Nucleus accumbens (tissue), 56 donors: Measurements from ENCODE around the gene DIPK1B.

Experiments
- DNase-seq, 56 donors: peaks; one replicate each; lab custom pipeline; 2025; lab: John Stamatoyannopoulos, UW

The DIPK1B gene

DNA sequence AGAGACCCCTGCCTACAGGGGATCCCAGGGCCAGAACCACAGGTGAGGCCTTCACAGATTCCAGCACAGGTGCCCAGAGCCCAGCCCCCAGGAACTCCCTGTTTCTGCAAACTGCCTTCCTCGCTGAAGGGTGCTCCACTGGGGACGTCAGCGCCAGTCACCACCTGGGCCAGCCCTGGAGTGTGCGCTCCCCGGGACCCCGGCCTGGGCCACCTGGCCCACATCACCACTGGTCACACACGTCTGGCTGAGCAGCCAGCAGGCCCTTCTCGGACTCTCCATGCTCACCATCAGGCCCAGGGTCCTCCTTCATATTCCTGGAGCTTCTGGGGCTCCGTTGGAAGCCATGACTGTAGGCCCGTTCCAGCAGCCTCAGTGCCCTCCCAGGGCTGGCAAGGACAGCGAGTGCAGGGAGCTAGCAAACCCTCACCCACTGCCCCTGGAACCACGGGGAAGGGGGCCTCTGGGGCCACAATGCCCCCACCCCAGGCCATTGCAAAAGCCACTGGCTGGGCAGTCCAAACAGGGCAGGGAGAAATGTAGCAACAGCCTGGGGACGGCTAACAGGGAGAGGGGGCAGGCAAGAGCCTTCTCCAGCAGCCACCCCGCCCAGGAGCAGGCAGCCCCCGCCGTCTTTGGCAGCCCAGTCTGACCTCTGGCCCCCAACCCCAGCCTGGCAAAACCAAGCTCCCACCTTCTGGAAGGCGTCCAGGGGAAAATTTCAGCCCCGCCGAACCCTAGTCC lies 26.4 kb upstream of the DIPK1B start:
- no peak for DNase-seq

DNA sequence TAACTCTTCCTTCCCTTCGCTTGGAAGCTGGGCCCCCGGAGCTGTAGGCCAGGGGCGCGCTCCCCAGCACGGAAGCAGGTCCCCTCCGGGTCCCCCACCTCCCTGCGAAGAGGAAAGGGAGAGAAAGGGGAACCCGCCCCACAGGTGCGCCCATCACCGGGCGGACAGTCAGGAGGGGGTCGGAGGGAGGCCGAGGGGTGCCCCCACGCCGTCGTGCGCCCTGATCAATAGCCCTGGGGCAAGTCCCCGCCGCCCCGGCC lies 25.9 kb upstream of the DIPK1B start:
- no peak for DNase-seq

DNA sequence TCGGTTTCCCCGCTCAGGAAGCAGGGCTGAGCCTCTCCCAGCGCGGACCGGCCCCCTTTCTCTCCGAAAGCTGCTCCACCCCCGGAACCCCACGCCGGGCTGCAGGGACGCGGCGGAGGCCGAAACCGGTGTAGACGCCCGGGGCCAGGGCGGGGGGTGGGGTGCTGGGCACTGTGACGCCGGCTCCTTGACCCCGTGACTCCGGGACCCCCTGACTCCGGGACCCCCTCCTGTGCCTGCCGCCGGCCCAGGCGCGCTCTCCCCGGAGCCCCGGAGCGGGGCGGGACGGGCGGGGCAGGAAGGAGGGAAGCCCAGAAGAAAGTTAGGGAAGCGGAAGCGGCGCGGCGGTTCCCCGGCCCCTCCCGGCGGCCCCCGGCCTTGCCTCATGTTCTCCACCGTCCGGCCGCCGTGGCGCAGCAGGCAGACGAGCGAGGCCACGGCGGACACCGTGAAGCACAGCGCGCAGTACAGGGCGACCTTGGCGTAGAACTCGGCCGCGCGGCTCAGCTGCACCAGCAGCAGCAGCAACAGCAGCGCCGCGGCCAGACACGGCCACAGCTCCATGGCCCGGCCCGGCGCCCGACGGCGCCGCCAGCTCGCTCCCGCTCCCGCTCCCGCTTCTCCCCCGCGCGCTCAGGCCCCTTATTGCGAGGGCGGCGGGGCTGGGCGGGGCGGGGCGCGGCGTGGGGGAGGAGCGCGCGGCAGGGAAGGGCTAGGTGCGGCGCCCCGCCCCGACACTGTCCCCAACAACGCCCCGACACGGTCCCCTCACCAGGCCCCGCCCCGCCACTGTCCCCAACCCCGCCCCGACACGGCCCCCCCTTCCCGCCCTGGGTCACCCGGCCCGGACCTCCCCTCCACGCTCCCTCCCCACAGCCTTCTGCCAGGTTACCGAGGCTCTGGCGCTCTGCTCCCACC lies 25.3 kb upstream of the DIPK1B start, which contains the start of gene AGPAT2:
TSS of gene AGPAT2 (minus strand) at position 664 of the 918 bp plus-strand sequence. CDS start at position 564, 100 bp downstream.
- DNase-seq = peak in 16 of 56 donors; percentile 11 to 57 (median 29)

DNA sequence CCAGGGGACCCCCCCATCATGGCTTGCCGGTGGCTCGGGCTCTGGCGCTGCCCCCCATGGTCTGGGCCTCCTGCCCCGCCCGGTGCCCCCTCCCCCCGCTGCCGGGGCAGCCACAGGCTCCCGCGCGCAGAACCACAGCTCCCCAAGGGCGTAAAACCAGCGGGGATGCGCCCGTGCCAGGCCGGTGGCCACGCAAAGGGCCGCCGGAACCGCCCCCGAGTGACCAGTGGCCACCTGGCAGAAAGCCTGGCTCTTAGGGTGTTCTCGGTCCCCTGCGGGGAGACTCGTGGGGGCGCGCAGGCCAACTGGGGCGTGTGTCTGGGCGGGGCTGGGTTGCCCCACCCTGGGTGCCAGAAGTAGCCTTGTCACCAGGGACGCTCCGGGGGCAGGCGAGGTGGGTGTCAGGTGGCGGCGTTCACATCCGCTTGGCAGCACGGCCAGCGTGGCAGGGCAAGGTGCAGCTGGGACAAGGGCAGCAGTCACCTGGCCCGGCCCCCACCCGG lies 24.6 kb upstream of the DIPK1B start:
- no peak for DNase-seq

DNA sequence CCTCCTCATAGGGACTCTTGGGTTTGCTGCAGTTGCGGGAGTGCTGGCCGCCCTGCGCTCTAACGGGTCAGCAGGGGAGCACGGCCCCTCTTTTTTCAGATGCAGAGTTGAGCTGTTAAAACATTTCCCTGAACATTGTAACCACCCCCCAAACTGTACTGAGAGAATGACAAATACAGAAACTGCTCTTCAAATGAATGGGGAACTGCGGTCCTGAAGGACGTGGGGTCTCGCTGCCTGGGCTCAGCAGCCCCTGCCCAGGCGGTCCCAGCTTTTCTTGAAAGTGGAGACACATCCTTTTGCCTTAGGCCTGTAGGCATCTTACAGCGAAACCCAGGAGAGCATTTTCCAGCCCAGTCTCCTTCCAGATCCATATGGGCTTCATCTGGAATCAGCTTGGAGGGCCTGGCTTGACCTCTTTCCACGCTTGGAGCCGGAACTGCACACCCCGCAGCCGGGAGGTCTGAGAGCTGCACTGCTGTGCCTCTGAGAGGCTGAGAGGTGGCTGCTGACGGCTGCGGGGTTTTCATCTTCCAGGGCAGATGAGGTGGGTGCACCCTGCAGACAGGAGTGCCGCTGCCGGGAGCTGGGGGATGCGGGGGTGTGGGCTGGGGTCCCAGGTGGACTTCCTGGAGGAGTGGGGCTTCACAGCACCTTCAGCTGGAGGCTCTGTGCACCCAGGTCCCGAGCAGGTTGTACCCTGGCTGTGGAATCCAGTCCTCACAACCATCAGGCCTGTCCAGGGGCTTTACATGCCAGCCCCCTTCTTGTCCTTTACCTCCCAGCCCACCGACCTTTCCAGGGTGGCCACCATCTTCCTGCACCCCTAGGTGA lies 23.9 kb upstream of the DIPK1B start:
- DNase-seq = no peak

DNA sequence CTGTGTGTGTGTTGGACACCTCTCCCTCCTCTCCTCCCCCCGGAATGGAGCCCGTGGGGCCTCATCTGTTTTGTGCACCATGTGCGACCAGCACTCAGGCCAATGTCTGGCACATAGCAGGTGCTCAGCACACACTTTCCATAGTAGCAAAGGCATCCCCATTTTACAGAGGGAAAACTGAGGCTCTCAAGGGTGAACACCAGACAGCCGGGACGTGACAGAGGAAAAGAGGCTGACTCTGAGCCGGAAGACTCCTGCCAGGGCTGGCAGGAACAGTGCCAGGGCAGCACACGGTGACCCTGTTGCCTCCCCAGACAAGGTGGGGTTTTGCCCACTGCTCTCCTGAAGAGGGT lies 23.3 kb upstream of the DIPK1B start:
- DNase-seq = no peak

DNA sequence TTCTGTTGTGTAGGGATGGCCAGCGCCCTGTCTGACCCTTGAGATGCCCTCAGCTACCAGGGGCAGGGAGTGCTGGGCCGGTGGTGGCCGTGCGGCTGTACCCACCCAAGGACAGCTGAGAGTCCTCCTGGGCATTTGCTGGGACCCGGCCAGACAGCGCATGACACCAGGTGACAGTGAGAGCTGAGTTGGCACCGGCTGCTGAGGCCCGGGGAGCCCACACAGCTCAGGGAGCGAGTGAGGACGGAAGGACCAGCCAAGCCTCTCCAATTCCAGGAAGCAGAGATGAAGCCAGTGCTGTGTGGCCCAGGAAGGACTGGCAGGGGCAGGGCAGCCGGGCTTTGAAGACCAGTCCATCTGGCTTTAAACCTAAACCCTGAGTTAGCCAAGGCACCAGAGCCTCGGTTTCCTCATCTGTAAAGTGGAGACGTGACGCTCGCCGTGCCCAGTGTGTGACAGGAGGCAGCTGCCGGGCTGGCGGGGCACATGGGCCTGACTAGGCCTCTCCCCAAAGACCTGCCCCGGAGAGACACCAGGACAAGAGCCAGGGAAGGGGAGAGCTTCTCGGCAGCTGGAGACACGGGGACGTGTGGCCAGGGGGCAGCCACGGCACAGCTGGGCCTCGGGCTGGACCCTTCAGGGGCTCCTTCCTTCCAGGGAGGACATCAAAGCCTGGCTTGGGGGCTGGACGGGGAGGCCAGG lies 22.1 kb upstream of the DIPK1B start:
- DNase-seq = no peak

DNA sequence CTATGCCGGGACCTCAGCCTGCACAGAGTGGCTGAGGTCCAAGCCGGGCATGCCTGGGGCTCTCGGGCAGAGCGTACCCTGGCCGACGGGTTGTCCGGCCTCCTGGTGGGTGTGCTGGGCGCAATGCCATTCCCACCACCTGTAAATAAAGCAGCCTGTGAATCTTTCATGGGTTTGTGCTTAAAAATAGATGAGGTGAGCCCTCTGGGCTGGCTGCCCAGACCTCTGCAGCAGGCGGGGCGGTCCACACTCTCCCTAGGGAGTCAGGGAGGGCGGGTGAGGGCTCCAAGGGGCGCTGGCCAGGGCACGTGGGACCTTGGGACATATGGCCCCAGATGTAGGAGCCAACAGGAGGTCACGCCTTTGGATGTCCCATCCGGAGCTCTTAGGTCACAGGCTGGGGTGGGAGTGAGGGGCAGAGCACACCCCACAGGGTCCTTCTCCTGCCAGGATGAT lies 21.5 kb upstream of the DIPK1B start:
- DNase-seq = no peak

DNA sequence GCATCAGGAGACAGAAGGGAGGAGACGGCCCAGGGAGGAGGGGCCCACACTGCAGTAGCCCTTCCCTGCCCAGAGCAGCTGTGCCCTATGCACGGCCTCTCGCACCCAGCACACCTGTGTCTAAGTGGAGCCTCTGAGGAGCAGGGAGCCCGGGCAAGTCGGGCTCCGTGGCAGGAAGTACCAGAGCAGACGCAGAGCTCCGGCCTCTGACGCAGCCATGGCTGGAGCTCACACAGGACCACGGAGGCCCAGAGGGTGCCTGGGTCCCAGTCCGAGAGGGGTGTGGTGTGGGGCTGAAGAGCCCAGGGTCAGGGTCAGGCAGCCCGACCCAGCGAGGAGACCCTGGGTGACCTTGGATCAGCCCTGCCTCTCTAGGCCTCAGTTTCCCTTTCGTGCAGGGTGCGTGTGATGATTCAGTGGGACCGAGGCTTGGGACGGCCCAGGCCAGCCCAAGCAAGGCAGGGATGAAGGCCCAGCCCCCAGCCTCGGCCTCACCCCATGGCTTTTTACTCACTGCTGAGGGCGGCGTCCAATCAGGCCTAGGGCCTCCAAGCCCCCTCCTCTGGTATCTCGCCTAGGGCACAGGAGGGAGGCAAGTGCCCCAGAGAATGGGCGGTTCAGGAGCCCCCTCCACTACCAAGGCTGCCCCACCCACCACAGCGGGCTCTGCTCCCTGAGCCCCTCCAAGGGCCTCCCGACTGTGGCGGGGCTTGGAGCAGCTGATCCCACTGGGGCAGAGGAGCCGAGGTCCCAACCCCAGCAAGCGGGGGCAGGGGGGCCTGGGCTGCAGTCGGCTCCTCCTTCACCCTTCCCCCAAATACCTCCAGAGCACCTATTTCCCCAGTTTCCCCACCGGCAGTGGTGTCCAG lies 20.8 kb upstream of the DIPK1B start:
- no peak for DNase-seq

DNA sequence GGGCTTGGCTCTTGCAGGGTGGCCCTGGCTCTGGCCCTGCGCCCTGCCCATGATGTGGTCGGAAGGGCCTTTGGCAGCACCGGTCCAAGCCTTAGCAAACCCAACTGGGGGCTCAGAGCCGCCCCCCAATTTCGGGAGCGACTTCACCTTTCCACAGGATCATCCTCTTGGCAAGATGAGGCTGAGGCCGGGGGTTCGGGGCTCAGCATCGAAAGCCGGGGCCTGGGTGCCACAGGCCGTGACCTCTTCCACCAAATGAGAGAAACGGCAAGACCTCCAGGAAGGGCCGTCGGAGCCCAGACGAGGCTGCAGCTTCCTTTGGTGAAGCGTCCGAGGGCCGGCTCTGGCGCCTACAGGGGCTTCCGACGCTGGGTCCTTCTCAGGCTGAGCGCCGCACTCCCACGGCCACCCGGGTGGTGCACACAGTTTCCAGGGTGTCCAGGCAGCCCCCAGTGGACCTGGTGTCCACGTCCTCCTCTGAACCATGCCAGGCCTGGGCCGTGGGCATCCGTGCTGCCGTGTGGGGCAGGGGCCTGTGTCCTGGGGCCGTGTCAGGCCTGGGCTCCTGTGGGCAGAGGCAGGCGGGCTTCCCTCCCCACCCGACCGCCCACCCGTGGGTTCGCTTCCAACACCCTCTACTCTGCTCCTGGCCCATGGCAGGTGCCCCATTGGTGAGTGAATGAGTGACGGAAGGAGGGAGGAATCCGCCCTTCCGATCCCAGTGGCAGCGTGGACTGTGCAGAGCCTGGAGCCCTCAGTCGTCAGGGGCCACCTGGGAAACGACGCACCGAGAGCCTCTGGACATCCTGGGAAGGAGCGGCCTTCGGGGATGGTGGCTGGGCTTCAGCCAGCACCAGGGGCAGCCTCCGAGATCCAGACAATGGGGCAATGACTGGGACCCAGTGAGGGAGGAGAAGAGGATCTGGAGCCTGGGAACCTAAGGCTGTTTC lies 19.9 kb upstream of the DIPK1B start:
- no peak for DNase-seq

DNA sequence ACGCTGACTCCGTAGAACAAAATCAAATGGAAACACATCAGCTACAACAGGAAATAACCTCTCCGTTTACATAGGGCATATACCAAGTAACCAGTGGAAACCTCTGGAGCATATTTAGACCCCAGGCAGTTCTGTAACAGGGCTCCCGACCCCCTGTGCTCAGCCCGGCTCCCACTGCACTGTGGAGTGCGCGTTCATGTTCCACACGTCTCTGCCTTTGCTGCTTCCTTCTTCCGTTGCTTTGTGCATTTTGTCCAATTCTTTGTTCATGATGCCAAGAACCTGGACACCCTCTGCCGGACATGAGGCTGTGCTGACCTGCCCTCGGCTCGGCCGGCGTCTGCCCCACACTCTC lies 19.3 kb upstream of the DIPK1B start:
- DNase-seq = no peak

DNA sequence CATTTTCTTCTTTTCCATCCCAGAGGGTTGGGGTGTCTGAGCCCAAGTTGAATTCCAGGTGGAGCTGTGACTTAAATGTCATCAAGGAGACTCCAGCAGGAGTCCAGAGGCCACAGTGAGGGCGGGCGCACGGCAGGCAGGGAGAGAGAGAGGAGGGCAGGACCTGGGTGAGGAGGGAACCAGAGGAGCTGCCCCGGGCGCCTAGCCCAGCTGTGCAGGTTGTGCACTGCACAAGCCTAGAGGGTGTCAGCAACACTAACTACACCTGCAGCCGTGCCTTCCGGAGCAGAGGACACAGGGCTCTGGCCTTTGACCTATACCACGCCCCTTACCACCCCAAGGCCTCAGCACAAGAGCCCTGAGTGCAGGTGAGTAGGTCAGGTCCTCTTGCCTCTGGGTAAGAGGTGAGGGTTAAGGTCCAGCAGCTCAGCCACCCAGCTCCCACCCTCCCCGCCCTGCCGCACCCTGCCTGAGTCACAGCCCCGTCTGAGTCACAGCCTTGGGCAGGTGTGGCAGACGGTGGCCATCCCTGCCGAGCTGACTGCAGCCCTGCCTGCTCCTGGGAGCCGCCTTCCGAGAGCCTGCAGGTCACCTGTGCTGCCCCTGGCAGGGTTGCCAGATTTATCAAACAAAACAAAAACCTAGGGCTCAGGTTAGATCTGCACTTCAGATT lies 18.7 kb upstream of the DIPK1B start:
- peak in 2 of 56 donors; percentile 10 to 31 for DNase-seq

DNA sequence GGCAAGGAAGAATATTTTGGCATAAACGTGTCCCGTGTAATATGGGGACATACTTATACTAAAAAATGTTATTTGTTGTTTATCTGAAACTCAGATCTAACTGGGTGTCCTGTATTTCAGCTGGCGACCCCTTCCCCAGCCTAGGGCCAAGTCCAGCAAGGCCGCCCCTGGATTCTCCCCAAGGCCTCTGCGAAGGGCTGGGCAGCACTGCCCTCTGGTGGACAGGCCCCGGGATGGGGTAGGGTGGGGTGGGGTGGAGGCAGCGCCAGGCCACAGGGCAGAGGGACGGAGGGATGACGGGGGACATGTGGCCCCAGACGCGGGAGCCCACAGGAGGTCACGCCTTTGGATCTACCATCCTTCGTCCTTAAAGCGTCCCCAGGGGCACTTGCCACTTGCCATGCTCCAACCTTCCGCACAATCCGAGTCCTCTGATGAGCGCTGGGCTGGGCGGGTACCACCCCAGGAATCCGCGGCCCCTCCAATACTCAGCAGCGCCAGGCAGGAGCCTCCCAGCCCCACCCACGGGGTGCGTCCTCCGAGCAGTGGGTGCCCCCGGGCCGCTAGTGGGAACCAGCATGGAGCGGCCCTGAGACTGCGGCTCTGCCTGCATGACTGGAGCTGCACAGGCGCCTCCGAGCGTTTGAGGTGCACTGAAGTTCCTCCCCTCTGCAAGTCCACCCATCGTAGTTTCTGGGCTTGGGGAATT lies 18.1 kb upstream of the DIPK1B start:
- DNase-seq = peak in 2 of 56 donors; percentile 8 to 47

DNA sequence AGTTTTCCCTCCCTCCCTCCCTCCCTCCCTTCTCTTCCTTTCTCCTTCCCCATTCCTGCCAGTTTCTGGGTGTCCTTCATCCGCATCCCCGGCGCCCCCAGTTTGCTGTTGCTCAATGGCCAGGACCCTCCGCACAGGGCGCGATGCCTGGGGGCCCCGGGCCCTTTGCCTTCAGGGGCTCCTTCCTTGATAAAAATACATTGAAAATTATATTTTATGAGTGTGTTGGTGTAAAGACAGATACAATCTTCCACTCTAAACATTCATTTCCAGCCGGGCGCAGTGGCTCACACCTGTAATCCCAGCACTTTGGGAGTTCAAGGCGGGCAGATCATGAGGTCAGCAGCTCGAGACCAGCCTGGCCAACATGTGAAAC lies 17.5 kb upstream of the DIPK1B start:
- no peak for DNase-seq

DNA sequence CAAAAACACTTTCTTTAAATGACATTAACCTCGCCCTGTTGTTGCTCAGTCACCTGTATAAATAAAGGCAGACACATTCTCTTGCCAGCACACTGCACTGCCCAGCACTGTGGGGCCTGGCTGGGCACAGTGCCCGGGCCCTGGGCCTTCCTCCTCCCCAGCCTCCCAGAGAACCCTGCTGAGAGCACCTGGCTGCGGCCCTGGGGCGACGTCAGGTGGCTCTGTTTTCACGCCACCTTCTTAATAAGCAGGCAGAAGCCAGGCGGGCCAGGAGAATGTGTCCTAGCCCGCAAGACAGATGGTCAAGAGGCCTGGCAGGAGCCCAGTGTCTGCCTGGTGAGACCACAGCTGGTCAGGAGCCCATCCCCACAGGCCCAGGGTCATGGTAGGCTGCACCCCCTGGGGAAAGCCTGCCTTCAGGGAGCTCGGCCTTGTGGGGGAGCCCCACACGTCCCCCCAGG lies 16.9 kb upstream of the DIPK1B start:
- no peak for DNase-seq

DNA sequence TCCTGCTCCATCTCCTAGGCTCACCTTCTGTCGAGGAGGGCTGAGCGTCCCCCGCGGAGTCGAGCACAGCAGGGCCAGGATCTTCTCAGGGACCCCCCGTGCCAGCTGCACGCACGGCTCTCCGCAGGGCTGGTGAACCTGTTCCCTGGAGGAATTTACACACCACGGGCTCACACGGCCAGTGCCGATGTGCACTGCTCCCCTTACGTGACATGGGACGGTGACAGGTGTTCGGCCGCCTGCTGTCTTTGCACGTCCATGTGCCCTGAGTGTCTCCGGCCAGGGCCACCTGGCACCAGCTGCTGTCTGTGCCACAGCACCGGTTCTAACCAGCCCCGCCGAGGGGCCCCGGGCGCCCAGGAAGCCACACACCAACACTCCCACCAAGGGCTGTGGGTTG lies 16.4 kb upstream of the DIPK1B start:
- no peak for DNase-seq

DNA sequence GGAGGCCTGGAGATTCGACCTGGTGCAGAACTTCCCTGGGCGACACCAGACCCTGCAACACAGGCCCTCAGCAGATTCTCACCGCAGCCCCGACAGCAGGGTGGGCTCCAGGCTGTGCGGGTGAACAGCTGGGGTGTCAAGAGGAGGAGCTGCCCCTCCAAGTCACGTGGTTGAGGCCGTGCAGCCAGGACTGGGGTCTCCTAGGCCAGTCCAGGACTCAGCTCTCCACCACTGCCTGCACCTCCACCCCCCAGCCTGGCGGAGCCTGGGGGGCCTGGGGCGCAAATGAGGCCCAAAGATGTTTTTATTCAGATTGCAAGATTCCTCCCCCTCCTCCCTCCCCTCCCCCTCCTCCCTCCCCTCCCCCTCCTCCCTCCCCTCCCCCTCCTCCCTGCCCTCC lies 15.9 kb upstream of the DIPK1B start:
- DNase-seq = no peak
